GM19240 (cell line): ENCODE data around the gene PHOSPHO2.

ENCODE experiments used
- DNase-seq: peaks from one replicate; pipeline ENCODE4 v3.0.0; 2011; ENCODE audit warnings: low spot score; ENCODE audit not compliant: insufficient read length

PHOSPHO2 gene

DNA sequence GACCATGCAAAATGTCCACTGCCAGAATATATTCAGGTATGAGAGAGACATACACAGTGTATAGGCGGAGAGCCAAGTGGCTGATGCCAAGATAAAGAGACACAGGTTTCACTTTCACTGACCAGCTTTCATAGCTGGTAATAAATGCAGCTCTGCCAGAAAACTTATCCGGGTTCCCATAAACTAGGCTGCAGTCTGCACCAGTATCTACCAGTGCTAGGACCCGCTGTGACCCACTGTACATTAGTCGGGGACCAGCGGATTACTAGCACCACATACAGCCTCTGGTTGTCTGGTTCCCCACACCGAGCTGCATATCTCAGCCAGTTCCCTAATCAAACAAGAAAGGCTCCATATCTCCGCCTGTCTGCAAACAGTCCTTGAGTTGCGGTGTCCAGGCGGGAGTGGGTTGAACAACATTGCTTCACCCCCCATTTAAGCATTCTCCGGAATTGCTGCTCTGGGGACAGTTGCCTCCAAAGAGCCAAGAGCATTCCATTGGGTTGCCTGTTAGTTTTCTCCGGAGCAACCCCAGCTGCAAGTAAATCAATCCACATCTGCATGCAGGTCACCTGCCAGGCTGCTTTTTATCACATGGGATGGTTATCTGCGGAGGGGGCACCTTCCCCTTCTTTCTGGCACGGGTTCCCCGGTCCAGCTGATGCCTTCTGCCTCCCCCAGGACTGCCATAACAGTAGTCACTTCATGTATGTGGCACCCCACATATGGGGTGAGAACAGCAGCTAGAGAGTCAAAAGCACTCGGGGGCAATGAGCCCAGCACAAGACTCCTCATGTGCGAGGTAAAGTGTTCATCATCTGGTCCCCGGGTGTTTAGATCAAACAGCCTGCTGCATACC, 21.3 kb downstream of the PHOSPHO2 start:
- DNase-seq, result no peak

DNA sequence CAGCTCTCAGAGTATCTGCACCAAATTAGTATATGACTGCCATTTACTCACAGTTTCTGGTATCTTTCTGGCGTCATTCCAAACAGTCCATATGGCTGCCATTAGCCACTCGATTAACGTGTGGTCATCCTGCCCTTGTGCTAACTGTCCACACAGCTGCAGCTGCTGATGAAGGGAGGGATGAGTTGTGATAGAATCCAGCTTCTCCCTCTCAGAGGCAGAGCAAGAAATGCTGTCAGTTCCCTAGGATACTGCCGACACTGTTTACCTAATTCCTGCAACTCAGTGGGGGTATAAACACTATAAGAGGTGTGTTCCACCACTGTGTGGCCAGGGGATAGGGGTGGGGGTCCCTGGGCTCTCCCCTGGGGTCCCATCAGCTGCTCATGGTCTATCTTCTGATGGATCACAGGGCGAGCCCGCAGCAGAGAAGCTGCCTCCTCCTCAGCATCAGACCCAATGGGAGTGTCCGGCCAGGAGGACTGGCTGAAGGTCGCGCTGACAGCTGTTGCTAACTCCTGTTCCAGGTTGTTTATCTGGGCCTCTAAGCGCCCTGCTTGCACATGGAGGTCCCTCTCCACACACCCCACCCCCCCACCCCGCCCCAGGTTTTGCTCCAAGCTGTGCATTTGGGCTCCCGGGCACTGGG, 22.1 kb downstream of the PHOSPHO2 start:
- DNase-seq, result no peak

DNA sequence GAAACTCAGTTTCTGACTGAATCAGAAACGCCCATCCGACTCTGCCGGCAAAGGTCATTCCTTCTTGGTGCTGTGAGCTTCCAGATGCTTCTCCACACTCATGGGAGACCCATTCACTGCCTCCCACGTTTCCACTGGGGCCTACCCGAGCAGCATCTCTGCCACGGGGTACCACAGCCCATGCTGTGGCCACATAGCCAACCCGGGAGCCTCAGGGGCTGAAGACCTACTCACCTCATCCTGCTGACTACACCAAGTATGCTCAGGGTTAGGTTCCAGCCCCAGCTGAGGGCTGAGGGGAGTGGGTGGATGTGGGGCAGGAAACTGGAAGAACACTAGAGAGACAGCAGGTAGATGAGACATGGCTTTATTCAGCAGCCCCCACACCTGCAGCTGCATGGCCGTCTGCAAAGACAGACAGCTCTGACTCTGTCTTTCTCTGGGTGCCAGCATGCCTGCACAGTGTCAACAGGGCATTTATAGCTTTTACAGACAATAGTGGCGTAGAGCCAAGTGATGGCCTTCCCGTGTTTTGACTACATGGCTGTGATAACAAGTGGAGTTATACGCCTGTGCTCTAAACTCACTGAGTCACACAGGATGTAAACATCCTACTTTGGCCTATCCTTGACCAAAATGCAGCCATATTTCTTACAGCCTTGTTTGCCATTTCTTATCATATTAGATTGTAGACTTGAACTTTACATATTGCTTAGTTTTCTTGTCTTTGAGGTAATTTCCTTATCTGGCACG, 22.8 kb downstream of the PHOSPHO2 start:
- no peak for DNase-seq

DNA sequence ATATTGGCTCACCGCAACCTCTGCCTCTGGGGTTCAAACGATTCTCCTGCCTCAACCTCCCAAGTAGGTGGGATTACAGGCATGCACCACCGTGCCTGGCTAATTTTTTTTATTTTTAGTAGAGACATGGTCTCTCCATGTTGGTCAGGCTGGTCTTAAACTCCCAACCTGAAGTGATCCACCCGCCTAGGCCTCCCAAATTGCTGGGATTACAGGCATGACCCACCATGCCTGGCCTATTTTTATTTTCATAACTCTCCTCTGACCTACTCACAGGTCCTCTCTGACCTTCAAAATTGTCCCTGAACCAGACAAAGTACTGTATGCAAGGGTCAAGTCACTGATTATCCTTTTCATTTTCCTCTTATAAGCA, 23.4 kb downstream of the PHOSPHO2 start:
- DNase-seq, result no peak

DNA sequence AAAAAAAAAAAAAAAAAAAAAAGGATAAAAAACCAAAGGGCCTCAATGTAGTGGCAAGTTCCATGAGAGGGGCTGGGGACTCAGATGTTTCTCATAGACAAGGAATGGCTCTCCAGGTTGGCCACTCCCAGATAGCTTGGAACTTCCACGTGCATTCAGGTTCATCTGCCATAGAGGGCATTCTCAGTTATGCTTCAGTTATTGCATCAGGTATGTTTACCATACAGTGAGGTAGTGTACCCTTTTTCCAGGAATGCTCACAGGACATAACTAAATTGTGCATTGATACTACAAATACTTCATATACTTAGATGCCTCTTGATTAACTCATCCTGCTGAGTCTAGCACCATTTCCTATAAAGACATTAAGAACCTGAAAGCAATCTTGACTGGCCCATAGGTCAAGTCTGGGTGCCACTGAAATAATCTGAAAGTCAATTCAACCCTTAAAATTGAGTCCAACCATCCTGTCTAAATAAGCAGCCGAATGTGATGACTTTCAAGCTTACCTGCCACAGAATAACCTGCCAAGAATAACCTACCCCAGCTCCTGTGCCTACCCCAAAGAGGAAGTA, 24.7 kb downstream of the PHOSPHO2 start:
- no peak for DNase-seq

DNA sequence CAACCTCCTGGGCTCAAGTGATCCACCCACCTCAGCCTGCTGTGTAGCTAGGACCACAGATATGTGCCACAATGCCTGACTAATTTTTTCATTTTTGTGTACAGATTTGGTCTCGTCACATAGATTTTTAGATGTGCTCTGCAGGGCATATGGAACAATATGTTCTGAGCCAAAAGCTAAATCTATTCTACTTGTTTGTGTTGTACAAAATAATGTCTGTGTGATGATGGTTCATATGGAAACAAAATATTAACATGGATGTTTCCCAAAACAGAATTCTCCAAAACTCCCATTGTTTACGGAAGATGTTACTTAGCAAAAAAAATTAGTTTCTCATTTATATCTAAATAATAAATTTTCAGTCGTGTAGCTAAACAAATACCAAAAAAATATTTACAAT, 26.7 kb downstream of the PHOSPHO2 start:
- DNase-seq, result no peak

DNA sequence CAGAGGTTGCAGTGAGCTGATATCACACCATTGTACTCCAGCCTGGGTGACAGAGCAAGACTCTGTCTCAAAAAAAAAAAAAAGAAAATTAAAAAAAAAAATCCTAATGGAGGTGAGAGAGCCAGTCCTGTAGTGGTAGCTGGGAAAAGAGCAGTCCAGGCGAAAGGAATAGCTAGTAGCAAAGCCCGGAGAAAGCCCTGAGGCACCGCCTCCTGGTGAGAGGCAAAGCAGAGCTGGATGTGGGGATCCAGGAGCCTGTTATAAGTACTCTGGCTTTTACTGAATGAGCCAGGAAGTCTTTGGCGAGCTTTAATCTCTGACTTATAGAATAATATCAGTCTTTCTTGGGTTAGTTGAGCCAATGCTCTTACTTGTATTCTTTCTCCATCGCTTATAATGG, 32.8 kb downstream of the PHOSPHO2 start:
- DNase-seq, result no peak

DNA sequence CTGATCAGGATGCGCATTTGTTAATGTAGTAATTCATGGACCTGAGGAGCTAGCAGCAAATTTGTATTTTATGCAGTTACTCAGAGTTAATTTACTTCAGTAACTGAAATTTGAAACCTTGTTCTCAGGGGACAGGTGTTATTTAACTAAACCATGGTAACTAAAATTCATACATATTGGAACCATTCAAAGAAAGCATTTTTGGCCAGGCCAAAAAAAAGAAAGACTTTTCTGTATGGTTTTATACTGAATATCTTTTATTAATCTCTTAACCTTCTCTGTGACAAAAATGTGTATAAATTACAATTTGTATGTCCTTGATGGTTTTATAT, 35.0 kb downstream of the PHOSPHO2 start:
- no peak for DNase-seq

DNA sequence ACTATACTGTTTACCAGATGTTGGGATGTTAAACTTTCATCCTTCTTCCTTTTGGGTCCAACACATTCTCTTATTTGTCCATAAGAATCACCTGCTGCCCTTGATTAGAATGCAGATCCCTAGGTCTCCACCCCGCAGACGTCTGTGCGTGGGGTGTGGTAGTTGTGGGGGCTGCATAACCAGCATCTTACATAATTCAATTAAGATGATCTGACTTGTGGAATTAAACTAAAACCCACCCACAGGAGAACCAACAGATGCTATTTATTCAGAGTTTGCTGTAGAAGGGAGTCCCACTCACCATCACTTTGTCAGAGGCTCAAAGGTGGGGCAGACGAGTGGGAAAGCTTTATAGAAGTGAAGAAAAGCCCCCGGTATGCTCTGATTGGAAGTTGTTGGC, 37.8 kb downstream of the PHOSPHO2 start:
- DNase-seq, result no peak

DNA sequence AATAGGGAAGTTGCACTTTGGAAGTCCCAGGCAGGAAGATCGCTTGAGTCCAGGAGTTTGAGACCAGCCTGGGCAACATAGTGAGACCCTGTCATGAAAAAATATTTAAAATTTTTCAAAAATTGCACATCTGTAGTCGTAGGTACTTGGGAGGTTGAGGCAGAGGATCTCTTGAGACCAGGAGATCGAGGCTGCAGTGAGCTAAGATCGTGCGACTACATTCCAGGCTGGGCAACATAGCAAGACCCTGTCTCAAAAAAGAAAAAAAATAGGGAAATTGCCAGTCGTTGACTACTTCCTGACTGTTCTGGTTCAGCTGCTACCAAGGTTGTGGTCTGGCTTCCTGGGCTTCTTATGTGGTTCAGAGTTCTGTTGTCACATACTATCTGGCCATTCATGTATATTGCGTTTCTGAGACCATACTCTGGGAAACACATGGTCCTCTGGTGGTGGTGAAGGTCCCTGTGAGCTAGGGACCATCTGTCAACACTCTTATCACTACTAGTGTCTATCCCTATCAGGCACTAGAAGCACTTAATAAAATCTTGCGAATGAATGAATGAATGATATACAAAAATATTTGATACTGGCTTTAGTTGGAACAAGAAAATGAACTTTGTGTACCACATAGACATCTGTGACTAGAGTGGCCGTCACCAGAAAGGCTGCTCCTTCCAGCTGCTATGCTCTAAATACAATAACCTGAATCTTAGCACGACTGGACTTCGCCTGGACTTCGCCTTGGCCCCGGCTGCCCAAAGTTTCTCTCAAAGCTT, 38.5 kb downstream of the PHOSPHO2 start:
- DNase-seq, result no peak

DNA sequence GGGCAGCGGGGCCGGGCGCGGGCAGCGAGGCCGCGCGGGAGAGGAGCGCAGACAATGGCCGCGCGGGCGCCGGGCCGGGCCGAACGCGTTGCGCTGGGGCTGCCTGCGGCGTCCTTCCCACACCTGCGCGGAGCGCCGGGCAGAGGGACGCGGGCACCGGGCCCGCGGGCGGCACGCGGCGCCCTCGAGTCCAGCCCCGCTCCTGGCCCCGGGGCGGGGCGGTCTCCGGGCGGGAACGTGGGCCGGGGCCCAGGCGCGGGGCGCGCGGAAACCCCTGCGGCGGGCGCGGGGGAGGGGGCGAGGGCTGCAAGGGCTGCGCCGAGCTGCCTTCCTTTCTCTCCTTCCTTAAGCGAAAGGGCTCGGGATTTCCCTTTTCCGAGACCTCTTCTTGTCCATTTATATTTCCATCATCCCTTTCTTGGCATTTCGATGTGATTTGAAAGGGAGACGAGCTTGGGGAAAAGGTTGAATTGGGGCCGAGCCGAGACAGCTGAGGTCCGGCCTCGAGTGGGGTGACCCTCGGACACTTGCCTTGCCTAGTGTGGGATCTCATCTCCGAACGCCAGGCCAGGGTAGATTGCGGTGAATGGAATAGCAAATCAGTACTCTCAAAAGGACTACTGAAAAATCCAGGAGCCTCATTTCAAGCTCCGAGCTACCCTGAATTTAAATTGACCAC, 40.0 kb downstream of the PHOSPHO2 start:
- no peak for DNase-seq

DNA sequence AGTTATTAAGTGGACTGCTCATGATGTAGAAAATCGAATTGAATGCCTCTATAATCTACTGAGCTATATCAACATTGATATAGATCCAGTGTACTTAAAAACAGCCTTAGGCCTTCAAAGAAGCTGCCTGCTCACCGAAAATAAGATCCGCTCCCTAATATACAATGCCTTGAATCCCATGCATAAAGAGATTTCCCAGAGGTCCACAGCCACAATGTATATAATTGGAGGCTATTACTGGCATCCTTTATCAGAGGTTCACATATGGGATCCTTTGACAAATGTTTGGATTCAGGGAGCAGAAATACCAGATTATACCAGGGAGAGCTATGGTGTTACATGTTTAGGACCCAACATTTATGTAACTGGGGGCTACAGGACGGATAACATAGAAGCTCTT, 41.4 kb downstream of the PHOSPHO2 start:
- DNase-seq, result no peak

DNA sequence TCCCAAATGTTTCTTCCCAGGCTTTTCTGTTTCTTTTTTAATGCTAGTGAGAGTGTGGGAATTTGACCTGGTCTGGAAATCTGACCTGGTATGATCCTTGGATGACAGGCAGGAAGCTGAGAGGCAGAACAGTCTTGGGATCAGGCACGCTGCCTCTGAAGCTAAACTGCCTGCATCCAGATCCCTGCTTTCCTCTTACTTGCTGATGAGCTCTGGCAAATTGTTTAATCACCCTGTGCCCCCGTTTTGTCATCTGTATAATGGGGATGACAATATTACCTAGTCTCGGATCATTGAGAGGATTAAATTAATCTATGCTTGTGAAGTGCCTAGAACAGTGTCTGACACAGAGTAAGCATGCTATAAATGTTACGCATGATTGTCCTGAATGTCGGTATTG, 42.6 kb downstream of the PHOSPHO2 start:
- DNase-seq, result no peak

DNA sequence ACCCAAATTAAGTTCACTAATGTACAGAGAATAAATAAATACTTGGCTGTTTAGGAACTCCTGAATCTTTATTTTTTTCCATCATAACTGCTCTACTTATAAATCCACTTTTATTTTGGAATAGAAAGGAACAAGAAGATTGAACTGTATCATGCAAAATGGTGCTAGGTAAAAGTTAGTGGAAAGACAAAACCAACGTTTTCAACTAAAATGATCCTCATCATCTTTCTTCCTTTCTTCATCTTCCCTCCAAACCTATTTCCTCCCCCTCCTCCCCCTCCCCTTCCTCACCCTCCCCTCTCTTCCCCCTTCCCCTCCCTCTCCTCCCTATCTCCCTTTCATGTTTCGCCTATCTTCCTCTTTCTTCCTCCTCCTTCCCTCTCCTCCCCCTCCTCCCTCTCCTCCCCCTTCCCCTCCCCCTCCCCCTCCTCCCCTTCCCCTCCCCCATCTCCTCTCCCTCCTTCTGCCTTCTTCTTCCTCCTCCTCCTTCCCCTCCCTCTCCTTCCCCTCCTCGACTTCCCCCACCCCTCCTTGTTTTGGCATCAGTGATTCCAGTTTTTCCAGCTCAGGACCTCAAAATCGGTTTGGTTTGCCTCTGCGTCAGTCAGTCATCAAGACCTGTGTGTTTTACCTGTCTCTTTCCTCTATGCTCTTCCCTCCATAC, 44.4 kb downstream of the PHOSPHO2 start:
- DNase-seq, result no peak

DNA sequence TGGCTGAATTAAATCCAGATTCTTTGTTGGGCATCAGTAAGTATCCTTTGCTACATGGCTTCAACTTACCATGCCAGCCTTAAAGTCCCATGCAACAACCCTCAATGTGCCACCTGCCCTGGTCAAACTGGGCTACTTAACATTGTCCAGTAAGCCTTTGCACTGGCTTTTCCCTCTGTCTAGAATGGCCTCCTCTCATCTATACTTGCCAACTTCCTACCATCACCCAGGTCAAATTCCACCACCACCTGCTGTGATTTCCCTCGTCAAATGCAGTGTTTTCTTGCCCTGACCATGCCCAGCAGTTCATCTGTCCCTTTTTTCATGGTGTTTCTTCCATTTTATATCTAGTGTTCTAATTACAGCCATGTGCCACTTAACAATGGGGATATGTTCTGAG, 45.1 kb downstream of the PHOSPHO2 start:
- no peak for DNase-seq

DNA sequence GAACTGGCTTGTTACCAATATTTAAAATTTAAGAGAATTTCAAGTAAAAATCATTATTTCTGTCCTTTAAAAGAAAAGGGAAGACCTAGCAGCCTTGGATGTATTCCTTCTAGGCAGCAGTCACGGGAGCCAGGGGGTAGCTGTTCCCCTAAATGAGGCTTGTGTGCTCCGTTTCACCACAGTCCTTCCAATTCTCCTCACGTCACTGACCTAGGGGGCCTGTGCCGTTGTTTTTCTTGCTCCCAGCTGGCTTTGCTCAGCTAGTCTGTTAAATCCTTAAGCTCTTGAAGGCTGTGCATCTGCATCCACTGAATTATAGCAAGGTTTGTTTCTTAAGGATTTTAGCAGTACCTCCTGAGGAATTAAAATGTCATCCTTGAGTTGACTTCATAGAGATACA, 49.3 kb downstream of the PHOSPHO2 start:
- DNase-seq, result no peak

DNA sequence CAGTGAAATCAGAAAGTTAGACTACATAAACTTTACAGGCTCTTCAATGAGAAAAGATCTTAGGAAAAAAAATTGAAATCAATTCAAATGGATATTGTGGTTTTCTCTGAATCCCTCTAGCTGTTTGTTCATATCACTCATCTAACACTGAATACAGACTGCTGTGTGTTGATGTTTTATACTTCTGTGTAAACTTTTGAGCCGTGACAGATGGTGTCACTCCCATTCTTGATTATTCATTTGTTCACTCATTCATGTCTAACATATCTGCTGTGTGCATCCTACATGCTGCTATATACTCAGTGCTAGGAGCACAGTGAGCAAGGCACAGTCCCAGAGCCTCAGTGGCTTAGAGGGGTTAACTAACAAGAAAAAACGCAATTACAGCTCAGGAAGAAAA, 52.0 kb downstream of the PHOSPHO2 start:
- no peak for DNase-seq

DNA sequence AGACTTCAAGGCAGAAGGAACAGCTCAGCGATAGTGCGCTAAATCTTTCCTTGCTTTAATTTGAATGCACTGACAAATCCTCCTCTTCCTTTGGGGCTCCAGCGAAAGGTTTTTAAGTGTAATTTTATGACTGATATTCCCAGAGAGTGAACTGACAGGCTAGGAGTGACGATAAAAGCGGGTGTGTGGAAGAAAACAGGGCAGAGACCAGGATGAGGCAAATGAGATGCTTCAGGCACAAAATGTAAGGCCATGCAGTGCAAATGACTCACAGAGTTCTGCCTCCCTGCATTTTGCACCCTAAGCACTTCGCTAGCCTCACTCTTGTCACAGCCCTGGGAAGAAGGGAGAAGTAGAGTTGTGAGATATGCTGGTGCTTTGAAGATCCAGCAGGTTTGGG, 54.0 kb downstream of the PHOSPHO2 start:
- no peak for DNase-seq
